ENCODE measurements around the gene CNTNAP2.

CNTNAP2 gene

GRCh38 chr7:147296201-147296600, 1179.6 kb downstream of the CNTNAP2 start:
- no peak for DNase-seq (ENCODE audit: extremely low read depth, low read depth)
- no peak overlapping the region for H3K4me3 ChIP-seq (replicated peaks; ENCODE audit: low read depth, low read length)
- TF ChIP-seq CTCF (IDR thresholded peaks at IDR 0.05; ENCODE audit: low read depth, low read length, missing control alignments), result no peak

GRCh38 chr7:147296986-147297385, 1180.4 kb downstream of the CNTNAP2 start:
- TF ChIP-seq CTCF (IDR thresholded peaks at IDR 0.05; ENCODE audit: low read depth, low read length, missing control alignments), result no peak
- H3K4me3 ChIP-seq (replicated peaks; ENCODE audit: low read depth, low read length), result no peak overlapping the region
- no peak for DNase-seq (ENCODE audit: extremely low read depth, low read depth)

- TF ChIP-seq CTCF (IDR thresholded peaks at IDR 0.05; ENCODE audit: low read depth, low read length, missing control alignments), result no peak
- H3K4me3 ChIP-seq (replicated peaks; ENCODE audit: low read depth, low read length), result no peak overlapping the region
- DNase-seq (ENCODE audit: extremely low read depth, low read depth), result no peak
Observed at GRCh38 chr7:147298611-147299043, 1182.0 kb downstream of the CNTNAP2 start.

- TF ChIP-seq CTCF (IDR thresholded peaks at IDR 0.05; ENCODE audit: low read depth, low read length, missing control alignments), result no peak
- no peak overlapping the region for H3K4me3 ChIP-seq (replicated peaks; ENCODE audit: low read depth, low read length)
- no peak for DNase-seq (ENCODE audit: extremely low read depth, low read depth)
Observed at GRCh38 chr7:147300293-147300692, 1183.7 kb downstream of the CNTNAP2 start.

- TF ChIP-seq CTCF (IDR thresholded peaks at IDR 0.05; ENCODE audit: low read depth, low read length, missing control alignments), result no peak
- no peak overlapping the region for H3K4me3 ChIP-seq (replicated peaks; ENCODE audit: low read depth, low read length)
- DNase-seq (ENCODE audit: extremely low read depth, low read depth), result no peak
Observed at GRCh38 chr7:147304376-147304775, 1187.8 kb downstream of the CNTNAP2 start.

GRCh38 chr7:147305827-147306226, 1189.2 kb downstream of the CNTNAP2 start:
- no peak overlapping the region for H3K4me3 ChIP-seq (replicated peaks; ENCODE audit: low read depth, low read length)
- no peak for TF ChIP-seq CTCF (IDR thresholded peaks at IDR 0.05; ENCODE audit: low read depth, low read length, missing control alignments)
- no peak for DNase-seq (ENCODE audit: extremely low read depth, low read depth)

GRCh38 chr7:147308539-147308938, 1191.9 kb downstream of the CNTNAP2 start:
- H3K4me3 ChIP-seq (replicated peaks; ENCODE audit: low read depth, low read length), result no peak overlapping the region
- TF ChIP-seq CTCF (IDR thresholded peaks at IDR 0.05; ENCODE audit: low read depth, low read length, missing control alignments), result no peak
- DNase-seq (ENCODE audit: extremely low read depth, low read depth), result no peak
